GM12864 (cell line): ENCODE data around the gene CCDC78.
A peak's percentile ranks its signal among the peaks of the same experiment; 100 is the strongest.

ENCODE experiments used
- DNase-seq: peaks from one replicate; pipeline ENCODE4 v3.0.0-alpha.2; 2011; ENCODE audit warnings: low read depth
- H3K4me3 ChIP-seq: 2 replicates; pipeline ENCODE4 v1.5.1; 2011; ENCODE audit warnings: mild to moderate bottlenecking, low read depth, low read length, control low read depth
- TF ChIP-seq, protein P1 (sequence below): IDR thresholded peaks from 2 replicates; pipeline ENCODE4 v1.5.1; 2011; ENCODE audit warnings: low read depth, mild to moderate bottlenecking, moderate library complexity, low read length, control low read depth, inconsistent platforms; ENCODE audit errors: missing control alignments

Gene CCDC78

DNA sequence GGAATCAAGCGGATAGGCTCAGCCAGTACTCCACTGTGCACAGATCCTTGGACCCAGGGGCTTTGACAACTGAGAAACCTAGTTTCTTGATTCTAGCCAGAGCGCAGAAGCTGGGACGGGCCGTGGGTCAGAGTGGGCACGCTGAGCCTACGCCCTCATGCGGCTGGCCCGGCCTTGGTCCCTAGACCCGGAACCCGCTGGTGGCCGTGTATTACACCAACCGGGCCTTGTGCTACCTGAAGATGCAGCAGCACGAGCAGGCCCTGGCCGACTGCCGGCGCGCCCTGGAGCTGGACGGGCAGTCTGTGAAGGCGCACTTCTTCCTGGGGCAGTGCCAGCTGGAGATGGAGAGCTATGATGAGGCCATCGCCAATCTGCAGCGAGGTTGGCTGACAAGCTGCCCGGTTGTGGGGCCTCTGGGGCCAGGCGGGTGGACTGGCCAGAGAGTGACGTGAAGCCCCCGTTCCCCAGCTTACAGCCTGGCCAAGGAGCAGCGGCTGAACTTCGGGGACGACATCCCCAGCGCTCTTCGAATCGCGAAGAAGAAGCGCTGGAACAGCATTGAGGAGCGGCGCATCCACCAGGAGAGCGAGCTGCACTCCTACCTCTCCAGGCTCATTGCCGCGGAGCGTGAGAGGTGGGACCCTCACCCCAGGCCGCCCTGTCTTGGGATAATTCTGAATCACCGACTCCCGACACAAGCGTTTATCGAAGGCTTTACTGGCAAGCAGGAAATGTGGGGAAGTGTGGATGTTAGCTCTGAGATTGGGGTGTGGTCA lies 45.1 kb downstream of the CCDC78 start:
- peak overlapping the region; percentile 73 for H3K4me3 ChIP-seq
- TF ChIP-seq, protein P1, sequence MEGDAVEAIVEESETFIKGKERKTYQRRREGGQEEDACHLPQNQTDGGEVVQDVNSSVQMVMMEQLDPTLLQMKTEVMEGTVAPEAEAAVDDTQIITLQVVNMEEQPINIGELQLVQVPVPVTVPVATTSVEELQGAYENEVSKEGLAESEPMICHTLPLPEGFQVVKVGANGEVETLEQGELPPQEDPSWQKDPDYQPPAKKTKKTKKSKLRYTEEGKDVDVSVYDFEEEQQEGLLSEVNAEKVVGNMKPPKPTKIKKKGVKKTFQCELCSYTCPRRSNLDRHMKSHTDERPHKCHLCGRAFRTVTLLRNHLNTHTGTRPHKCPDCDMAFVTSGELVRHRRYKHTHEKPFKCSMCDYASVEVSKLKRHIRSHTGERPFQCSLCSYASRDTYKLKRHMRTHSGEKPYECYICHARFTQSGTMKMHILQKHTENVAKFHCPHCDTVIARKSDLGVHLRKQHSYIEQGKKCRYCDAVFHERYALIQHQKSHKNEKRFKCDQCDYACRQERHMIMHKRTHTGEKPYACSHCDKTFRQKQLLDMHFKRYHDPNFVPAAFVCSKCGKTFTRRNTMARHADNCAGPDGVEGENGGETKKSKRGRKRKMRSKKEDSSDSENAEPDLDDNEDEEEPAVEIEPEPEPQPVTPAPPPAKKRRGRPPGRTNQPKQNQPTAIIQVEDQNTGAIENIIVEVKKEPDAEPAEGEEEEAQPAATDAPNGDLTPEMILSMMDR = no peak
- no peak for DNase-seq

DNA sequence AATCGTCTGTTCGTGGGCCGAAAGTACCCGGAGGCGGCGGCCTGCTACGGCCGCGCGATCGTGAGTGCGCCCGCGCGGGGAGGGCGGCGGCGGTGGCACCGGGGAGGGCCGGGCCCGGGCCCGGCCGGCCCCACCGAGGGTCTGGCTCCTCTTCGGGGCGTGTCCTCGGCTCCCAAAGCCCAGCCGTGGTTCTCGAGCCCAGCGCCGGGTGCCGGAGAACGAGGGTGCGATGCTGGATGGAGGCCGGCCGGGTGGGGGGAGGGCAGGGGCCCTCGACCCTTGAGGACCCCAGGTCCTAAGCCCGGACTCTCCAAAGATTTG lies 45.7 kb downstream of the CCDC78 start:
- H3K4me3 ChIP-seq = peak overlapping the region; percentile 73
- DNase-seq = no peak
- TF ChIP-seq, protein P1 = no peak

DNA sequence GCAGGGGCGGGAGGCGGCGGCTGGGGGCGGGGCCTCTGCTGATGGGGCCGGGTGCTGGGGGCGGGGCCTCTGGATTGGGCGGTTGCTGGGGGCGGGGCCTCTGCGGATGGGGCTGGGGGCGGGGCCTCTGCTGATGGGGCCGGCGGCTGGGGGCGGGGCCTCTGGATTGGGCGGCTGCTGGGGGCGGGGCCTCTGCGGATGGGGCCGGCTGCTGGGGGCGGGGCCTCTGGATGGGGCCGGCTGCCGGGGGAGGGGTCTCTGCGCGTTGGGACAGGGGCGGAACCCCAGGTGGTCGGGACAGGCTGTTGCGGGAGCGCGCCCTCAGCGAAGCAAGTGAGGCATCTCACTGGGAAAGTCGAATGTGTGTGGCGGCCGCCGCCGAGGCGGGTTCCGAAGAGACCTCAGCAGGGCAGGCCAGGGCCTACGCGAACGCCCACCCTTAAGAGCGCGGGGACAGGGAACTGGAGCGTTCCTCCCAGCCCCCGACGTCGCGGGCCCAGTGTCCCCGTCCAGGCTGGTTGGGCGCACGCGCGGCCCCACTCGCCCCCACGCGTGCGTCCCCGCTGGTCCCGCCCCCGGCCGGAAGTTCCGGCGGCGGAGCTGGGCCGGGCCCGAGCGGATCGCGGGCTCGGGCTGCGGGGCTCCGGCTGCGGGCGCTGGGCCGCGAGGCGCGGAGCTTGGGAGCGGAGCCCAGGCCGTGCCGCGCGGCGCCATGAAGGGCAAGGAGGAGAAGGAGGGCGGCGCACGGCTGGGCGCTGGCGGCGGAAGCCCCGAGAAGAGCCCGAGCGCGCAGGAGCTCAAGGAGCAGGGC lies 46.2 kb downstream of the CCDC78 start, which contains the start of gene STUB1:
Gene STUB1 (plus strand): TSS at position 597 of the 811 bp plus-strand sequence. CDS start 116 bp downstream, at position 713.
- peak within 1 kb of the TSS; percentile 73 for H3K4me3 ChIP-seq
- TF ChIP-seq, protein P1 = no peak
- peak; percentile 34 for DNase-seq

DNA sequence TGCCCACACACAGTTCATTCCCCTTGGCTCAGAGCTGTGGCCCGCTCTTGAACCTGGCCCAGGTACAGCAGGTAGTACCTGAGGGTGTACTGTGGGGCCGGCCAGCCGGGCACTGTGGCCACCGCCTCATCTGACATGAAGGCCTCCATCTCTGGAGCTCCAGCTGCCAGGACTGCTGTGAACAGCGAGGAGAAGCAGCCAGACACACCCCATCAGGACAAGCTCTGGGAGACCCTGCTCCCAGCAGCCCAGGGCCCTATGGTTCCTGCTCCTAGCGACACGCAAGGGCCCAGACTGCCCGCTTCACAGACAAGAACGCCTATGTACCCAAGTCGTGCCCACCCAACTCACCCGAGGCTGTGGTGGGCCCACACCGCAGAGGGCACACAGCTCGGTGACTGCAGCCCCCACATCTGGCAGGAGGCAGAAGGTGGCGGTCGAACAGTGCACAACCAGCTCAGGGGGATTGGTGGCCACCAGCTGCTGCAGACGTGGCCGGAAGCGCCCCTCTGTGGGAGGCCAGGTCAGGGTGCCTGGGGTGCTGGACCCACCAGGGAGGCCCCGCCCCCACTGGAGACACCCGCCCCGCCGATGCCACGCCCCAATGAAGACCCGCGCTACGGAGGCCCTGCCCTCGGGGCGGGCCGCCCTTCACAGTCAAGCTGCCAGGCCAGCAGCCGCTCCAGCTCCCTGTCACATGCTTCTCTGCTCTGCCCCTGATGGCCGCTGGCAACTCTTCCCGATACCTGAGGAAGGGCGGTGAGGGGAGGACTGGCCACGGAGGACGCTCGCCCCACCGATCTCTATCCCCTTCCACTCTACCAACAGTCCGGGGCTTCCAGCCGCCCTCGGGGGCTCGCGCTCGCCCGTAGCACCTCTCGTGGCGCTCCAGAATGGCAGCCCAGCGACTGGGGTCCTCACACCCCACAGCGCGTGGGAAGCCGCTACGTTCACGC lies 47.1 kb downstream of the CCDC78 start:
- no peak for DNase-seq
- TF ChIP-seq, protein P1 = no peak
- peak overlapping the region; percentile 61 for H3K4me3 ChIP-seq

DNA sequence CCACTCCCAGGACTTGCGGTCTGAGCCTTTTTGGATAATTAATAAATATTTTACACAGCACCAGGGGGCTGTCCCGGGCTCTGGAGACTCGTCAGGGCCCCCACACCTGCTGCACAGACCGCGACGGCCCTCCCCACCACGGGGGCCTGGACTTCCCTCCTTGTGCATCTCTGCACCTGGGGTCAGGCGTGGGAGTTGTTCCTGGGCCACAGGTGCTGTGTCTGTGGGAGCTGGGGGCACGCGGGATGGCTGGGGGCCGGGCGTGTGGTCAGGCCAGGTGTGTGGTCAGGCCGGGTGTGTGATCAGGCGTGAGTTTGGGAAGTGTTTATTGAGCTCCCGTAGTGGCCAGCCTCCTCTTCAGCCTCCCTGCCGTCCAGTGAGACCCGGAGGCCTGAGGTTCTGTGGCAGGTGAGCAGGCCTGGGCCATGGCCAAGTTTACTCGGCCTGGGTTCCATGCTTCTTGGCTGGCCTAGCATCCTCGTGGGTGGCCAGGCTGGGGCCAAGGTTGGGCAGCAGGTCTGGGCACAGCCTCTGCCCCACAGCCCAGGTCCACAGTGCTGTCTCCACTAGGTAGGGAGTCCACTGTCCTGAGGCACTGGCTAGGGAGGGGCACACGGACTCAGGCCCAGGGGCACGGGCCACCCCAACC lies 47.9 kb downstream of the CCDC78 start:
- no peak overlapping the region for H3K4me3 ChIP-seq
- DNase-seq = no peak
- TF ChIP-seq, protein P1 = no peak
